Activated naive CD8-positive, alpha-beta T cell treated with anti-CD3 and anti-CD28 coated beads for 36 hours (primary cell): Measurements from ENCODE around the gene CENPVL1. TPM values are rescaled to one million over a fixed set of nuclear protein-coding genes. Genes with fewer than 3 reads are reported as not detected.

Experiments
- DNase-seq: peaks from one replicate; pipeline ENCODE4 v3.0.0; 2021
- H3K27ac Mint-ChIP-seq: one replicate; pipeline ENCODE4 v1.8.0; 2022; ENCODE audit warnings: mild to moderate bottlenecking, moderate library complexity, mixed read lengths
- H3K27me3 Mint-ChIP-seq: one replicate; pipeline ENCODE4 v1.8.0; 2022; ENCODE audit warnings: mild to moderate bottlenecking, mixed read lengths
- H3K36me3 Mint-ChIP-seq: one replicate; pipeline ENCODE4 v1.8.0; 2021; ENCODE audit warnings: mild to moderate bottlenecking, mixed read lengths
- H3K4me1 Mint-ChIP-seq: one replicate; pipeline ENCODE4 v1.8.0; 2021; ENCODE audit warnings: mixed read lengths
- H3K4me3 Mint-ChIP-seq: one replicate; pipeline ENCODE4 v1.8.0; 2022; ENCODE audit warnings: mild to moderate bottlenecking, moderate library complexity, mixed read lengths
- H3K9me3 Mint-ChIP-seq: one replicate; pipeline ENCODE4 v1.8.0; 2022; ENCODE audit warnings: mixed read lengths
- total RNA-seq, 2 experiments: library from RNA; stranded (reverse); gene quantifications; one replicate each; pipeline ENCODE4 v1.2.3, GENCODE V29; 2021

Gene CENPVL1
- total RNA-seq, 2 experiments from 2014 or later = 0.14 TPM; not detected in 1

DNA sequence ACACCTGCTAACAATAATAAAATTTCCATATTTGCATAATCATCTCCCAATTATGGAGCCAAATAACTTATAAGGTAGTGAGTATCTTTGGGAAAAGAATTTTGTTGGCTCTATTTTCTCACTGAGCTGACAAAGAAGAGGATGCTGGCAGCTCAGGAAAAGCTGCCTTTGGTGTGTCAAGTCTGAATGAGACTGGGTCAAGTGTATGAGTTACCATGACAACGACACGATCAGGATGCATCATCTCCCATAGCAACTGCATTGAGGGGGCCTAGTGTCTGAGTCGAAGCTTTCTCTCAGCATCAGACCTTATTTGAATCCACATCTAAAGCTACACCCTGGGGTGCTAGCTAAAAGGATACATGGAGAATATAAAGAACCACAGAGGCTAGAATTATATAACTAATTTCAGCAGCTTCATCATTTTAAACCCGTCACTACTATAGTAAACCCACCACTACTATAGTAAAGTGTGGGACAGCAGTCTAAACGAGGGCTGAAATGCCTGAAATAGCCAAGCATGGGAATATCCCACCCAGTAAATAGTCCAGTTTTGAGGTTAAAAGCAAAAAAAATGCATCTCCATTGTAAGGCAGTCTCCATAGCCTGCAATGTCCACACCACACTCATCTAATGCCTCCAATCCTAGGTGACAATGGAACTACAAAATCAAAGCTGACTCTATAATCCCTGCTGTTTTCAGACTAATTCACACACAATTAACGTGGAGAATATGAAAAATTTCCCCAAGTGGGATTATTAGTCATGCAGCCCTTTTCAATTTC, 48.9 kb downstream of the CENPVL1 start:
- peaks cover 7% of the 10 kb centered on the region for H3K27me3 Mint-ChIP-seq
- H3K27ac Mint-ChIP-seq = no peak overlapping the region
- no peak for DNase-seq
- H3K4me1 Mint-ChIP-seq = no peaks in the 10 kb centered on the region
- no peaks in the 10 kb centered on the region for H3K36me3 Mint-ChIP-seq
- H3K4me3 Mint-ChIP-seq = no peak overlapping the region
- H3K9me3 Mint-ChIP-seq = no peaks in the 10 kb centered on the region

DNA sequence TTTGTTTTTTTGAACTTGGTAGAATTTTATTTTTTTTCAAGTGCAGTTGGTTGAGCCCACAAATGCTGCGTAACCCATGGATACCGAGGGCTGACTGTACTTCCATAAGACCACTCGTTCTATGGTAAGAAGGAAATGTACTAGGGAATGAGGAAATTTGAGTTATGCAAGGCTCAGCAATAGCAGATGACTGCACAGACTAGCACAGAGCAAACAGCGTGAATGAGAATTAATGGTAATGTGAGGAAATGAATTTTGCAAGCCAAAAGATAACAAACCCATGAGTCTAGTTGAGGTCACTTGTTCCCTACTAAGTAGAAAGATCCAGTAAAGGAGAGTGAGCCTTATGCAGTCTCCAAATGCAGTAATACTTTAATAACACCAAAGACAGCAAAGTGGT, 50.3 kb downstream of the CENPVL1 start:
- no peak for DNase-seq

More for the DNA sequence above, 50.3 kb downstream of the CENPVL1 start:
- H3K4me3 Mint-ChIP-seq = no peak overlapping the region
- no peaks in the 10 kb centered on the region for H3K9me3 Mint-ChIP-seq
- no peaks in the 10 kb centered on the region for H3K36me3 Mint-ChIP-seq
- H3K27ac Mint-ChIP-seq = no peak overlapping the region
- H3K27me3 Mint-ChIP-seq = peaks cover 4% of the 10 kb centered on the region
- no peaks in the 10 kb centered on the region for H3K4me1 Mint-ChIP-seq

Other genes with a start within 250 kb of the CENPVL1 start
- gene NUDT11, start 213.9 kb upstream of the CENPVL1 start, total RNA-seq = 1 to 10 TPM; 3.2 to 3.9 TPM
- gene CENPVL3, start 91.6 kb upstream of the CENPVL1 start, total RNA-seq = under 1 TPM; 0.52 to 0.72 TPM
- gene CENPVL2, start 27.7 kb upstream of the CENPVL1 start, total RNA-seq = under 1 TPM in 1 of 2 experiments, not detected in 1; 0.14 TPM
- gene GSPT2, start 32.9 kb downstream of the CENPVL1 start, total RNA-seq = 10 to 100 TPM; 11.2 to 12.1 TPM
- 10 to 100 TPM; 51.5 to 51.8 TPM for gene MAGED1, start 183.1 kb downstream of the CENPVL1 start, total RNA-seq